Glutamatergic neuron (in vitro differentiated cells): ENCODE data around the gene UPF3A. TPM values are rescaled to one million over a fixed set of nuclear protein-coding genes. Genes with fewer than 3 reads are reported as not detected.
A peak's percentile ranks its signal among the peaks of the same experiment; 100 is the strongest.

Experiments
- DNase-seq: peaks from one replicate; pipeline ENCODE4 v3.0.0; 2022
- H3K27ac Mint-ChIP-seq: one replicate; pipeline ENCODE4 v1.8.0; 2020; ENCODE audit warnings: mild to moderate bottlenecking, mixed read lengths, inconsistent platforms; ENCODE audit not compliant: unreplicated experiment
- H3K27me3 Mint-ChIP-seq: one replicate; pipeline ENCODE4 v1.8.0; 2020; ENCODE audit warnings: mild to moderate bottlenecking, moderate library complexity, mixed read lengths, inconsistent platforms; ENCODE audit not compliant: unreplicated experiment
- H3K36me3 Mint-ChIP-seq: one replicate; pipeline ENCODE4 v1.8.0; 2020; ENCODE audit warnings: mild to moderate bottlenecking, mixed read lengths, inconsistent platforms; ENCODE audit not compliant: unreplicated experiment
- H3K4me1 Mint-ChIP-seq: one replicate; pipeline ENCODE4 v1.8.0; 2020; ENCODE audit warnings: mild to moderate bottlenecking, low read depth, mixed read lengths, inconsistent platforms; ENCODE audit not compliant: unreplicated experiment
- H3K4me3 Mint-ChIP-seq: one replicate; pipeline ENCODE4 v1.8.0; 2020; ENCODE audit warnings: mild to moderate bottlenecking, mixed read lengths, inconsistent platforms; ENCODE audit not compliant: unreplicated experiment
- H3K9me3 Mint-ChIP-seq: one replicate; pipeline ENCODE4 v1.8.0; 2020; ENCODE audit warnings: mild to moderate bottlenecking, moderate library complexity, mixed read lengths, inconsistent platforms; ENCODE audit not compliant: unreplicated experiment
- total RNA-seq: library from RNA; stranded (reverse); fragmentation: NEBNext Ultra II Directional; extraction: Animal tissue kit (Norgen Biotek cat#: 25700); gene quantifications from one replicate; pipeline ENCODE4 v1.2.1, GENCODE V29; 2021; ENCODE audit not compliant: unreplicated experiment
- TF ChIP-seq, protein P1 (sequence below): fragments of 200-600 bp; sonication (generic); IDR thresholded peaks from one replicate; pipeline ENCODE4 v1.5.0; 2021; ENCODE audit not compliant: partially characterized antibody, unreplicated experiment

The UPF3A gene
- total RNA-seq, 1 donor from 2014 or later: 108 TPM

DNA sequence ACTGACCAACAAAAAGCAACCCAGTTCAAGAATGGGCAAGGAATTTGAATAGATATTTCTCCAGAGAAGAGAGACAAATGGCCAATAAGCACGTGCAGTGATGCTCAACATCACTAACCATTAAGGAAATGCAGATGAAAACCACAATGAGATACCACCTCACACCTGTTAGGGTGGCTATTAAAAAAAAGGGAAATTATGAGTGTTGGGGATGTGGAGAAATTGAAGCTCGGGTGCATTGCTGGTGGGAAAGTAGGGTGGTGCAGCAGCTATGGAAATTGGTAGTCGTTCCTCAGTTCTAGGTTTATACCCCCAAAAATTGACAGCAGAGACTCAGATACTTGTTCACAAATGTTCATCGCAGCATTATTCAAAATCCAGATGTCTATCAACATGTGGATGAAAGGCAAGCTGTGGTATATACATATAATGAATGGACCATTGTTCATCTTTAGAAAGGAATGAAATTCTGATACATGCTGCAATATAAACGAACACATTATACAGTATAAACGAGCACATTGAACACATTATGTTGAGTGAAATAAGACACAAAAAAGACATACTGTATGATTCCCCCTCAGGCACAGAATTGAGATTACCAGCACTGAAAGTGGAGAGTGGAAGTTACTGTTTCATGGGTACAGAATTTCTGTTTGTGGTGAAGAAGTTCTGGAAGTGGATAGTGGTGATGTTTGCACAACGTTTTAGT is 33.8 kb downstream of the UPF3A start:
- Mint-ChIP-seq H3K4me3 (peak overlapping the region; percentile 97), H3K36me3 (no peaks in the 10 kb centered on the region)

DNA sequence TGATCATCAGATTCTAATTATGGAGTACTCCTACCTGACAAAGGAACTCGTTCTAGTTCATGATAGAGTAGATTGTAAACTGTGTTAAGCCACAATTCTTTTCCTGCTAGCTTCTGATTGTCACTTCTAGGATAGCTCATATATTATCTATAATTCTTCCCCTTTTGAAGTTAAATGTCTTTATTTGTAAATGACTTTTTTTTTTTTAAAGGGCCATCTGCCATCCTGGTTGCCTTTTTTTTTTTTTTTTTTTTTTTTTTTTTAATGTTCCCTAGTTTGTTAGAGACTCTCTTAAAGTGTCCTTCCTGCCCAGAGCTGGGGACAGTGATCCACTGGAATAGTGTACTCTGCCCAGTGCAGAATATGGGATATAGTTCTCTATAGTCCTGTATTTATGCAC is 37.2 kb downstream of the UPF3A start:
- TF ChIP-seq, protein P1, sequence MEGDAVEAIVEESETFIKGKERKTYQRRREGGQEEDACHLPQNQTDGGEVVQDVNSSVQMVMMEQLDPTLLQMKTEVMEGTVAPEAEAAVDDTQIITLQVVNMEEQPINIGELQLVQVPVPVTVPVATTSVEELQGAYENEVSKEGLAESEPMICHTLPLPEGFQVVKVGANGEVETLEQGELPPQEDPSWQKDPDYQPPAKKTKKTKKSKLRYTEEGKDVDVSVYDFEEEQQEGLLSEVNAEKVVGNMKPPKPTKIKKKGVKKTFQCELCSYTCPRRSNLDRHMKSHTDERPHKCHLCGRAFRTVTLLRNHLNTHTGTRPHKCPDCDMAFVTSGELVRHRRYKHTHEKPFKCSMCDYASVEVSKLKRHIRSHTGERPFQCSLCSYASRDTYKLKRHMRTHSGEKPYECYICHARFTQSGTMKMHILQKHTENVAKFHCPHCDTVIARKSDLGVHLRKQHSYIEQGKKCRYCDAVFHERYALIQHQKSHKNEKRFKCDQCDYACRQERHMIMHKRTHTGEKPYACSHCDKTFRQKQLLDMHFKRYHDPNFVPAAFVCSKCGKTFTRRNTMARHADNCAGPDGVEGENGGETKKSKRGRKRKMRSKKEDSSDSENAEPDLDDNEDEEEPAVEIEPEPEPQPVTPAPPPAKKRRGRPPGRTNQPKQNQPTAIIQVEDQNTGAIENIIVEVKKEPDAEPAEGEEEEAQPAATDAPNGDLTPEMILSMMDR: no peak
- Mint-ChIP-seq H3K4me3 (no peak overlapping the region), H3K9me3 (peaks cover 3% of the 10 kb centered on the region), H3K27ac (peak overlapping the region; percentile 55), H3K4me1 (peaks cover 15% of the 10 kb centered on the region), H3K27me3 (peaks cover 7% of the 10 kb centered on the region), H3K36me3 (peaks cover 2% of the 10 kb centered on the region)
- DNase-seq: no peak

More for the DNA sequence above, 33.8 kb downstream of the UPF3A start:
- TF ChIP-seq, protein P1: no peak
- Mint-ChIP-seq H3K9me3 (peaks cover 3% of the 10 kb centered on the region), H3K27me3 (peaks cover 8% of the 10 kb centered on the region), H3K4me1 (peaks cover 22% of the 10 kb centered on the region), H3K27ac (peak overlapping the region; percentile 87)
- no peak for DNase-seq

DNA sequence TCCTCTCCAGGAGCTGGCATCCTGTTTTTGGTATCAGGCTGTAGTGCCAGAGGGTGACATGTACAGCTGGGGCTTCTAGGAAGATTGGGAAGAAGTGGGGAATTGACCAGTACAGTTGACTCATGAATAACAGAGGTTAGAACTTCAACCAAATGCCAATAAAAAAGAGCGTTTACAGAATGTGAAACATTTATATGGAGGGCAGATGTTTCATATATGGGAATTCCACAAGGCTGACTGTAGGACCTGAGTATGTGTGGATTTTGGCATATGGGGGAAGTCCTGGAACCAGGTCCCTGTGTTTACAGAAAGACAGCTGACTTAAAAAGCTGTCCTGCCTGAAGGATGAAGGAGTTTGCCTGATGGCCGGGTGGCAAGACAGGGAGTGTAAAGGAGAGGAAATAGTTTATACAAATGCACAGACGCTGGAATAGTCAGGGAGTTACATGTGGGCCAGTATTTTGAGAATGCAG is 38.1 kb downstream of the UPF3A start:
- peaks cover 3% of the 10 kb centered on the region for H3K27me3 Mint-ChIP-seq
- H3K4me3 Mint-ChIP-seq: no peak overlapping the region
- DNase-seq: no peak
- peaks cover 10% of the 10 kb centered on the region for H3K36me3 Mint-ChIP-seq
- TF ChIP-seq, protein P1: no peak
- peak overlapping the region; percentile 19 for H3K27ac Mint-ChIP-seq
- H3K4me1 Mint-ChIP-seq: peaks cover 15% of the 10 kb centered on the region
- peaks cover 3% of the 10 kb centered on the region for H3K9me3 Mint-ChIP-seq

DNA sequence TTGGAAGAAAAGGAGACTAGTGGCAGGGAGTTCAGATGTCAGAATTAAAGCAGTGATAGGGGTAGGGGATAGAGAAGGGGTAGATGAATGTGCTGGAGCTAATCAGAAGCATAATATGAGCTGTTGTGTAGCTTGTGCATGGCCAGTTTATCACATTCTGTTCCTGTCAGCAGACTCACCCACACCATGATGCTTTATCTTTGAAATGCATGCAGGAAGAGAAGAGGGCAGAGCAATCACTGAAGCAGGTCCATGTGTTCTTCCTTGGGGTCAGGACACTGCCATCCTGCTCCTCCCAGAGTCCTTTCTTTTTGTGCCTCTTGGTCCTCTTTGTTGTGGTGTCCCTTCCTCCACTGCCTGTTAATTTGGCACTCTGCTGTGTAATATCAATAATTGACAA is 38.7 kb downstream of the UPF3A start:
- Mint-ChIP-seq H3K27me3 (peaks cover 2% of the 10 kb centered on the region), H3K4me1 (peaks cover 13% of the 10 kb centered on the region), H3K4me3 (peak overlapping the region; percentile 3), H3K27ac (peak overlapping the region; percentile 19), H3K9me3 (peaks cover 3% of the 10 kb centered on the region), H3K36me3 (peaks cover 10% of the 10 kb centered on the region)
- DNase-seq: no peak
- TF ChIP-seq, protein P1: no peak

DNA sequence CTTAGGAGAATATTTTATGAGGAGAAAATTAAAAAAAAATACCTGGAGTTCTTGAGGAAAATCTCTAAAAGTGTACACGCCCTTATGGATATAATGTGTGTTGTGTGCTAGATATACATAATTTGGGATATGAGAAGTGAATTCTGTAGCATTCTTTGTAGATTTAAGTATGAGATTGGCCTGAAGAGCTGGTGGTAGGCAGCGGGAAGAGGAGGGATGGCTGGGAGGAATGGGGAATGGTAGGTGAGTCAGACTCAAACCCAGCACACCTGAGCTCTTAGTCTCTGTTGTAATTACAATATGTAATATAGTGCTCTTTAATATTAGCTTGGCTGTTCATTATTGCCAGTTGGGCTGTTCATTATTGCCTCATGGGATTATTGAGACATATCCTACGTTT is 39.9 kb downstream of the UPF3A start:
- H3K36me3 Mint-ChIP-seq: peaks cover 10% of the 10 kb centered on the region
- H3K9me3 Mint-ChIP-seq: no peaks in the 10 kb centered on the region
- DNase-seq: no peak
- no peak overlapping the region for H3K4me3 Mint-ChIP-seq
- TF ChIP-seq, protein P1: no peak
- no peak overlapping the region for H3K27ac Mint-ChIP-seq
- no peaks in the 10 kb centered on the region for H3K27me3 Mint-ChIP-seq
- H3K4me1 Mint-ChIP-seq: peaks cover 8% of the 10 kb centered on the region
